HL-60 (cell line): ENCODE measurements around the gene CEP57.

ENCODE experiments used
- DNase-seq, 2 experiments: peaks; one replicate each; pipeline ENCODE4 v3.0.0-alpha.2; 2010 to 2020; ENCODE audit warnings: low read depth in 1 of 2, low spot score in 1 of 2
- H3K27ac ChIP-seq: fragments of 250-450 bp; sonication (Bioruptor Pico); replicated peaks from 2 replicates; pipeline ENCODE4 v1.5.1; 2020; ENCODE audit warnings: mild to moderate bottlenecking, moderate library complexity
- H3K27me3 ChIP-seq: fragments of 250-450 bp; sonication (Bioruptor Pico); 2 replicates; pipeline ENCODE4 v1.5.1; 2021; ENCODE audit warnings: mild to moderate bottlenecking, moderate library complexity; ENCODE audit not compliant: insufficient read depth, poor library complexity, severe bottlenecking
- H3K4me3 ChIP-seq: replicated peaks from 2 replicates; pipeline ENCODE4 v1.5.1; 2011; ENCODE audit warnings: mild to moderate bottlenecking, control low read depth, low read length; ENCODE audit not compliant: insufficient read depth
- CTCF ChIP-seq: IDR thresholded peaks from one replicate; pipeline ENCODE4 v1.5.1; 2011; ENCODE audit warnings: low read length, control low read depth, inconsistent platforms; ENCODE audit not compliant: insufficient read depth
- GABPA ChIP-seq: IDR thresholded peaks from 2 replicates; pipeline ENCODE4 v1.6.1; 2012; ENCODE audit warnings: low read depth
- POLR2AphosphoS5 ChIP-seq: IDR thresholded peaks from 2 replicates; pipeline ENCODE4 v1.6.1; 2012; ENCODE audit warnings: low read depth
- SPI1 ChIP-seq: IDR thresholded peaks from 2 replicates; pipeline ENCODE4 v1.6.1; 2012; ENCODE audit warnings: low read depth, mild to moderate bottlenecking, borderline replicate concordance
- TF ChIP-seq, protein P1 (sequence below): IDR thresholded peaks from 2 replicates; pipeline ENCODE4 v1.6.1; 2012; ENCODE audit warnings: low read depth; ENCODE audit not compliant: insufficient replicate concordance

Gene CEP57

DNA sequence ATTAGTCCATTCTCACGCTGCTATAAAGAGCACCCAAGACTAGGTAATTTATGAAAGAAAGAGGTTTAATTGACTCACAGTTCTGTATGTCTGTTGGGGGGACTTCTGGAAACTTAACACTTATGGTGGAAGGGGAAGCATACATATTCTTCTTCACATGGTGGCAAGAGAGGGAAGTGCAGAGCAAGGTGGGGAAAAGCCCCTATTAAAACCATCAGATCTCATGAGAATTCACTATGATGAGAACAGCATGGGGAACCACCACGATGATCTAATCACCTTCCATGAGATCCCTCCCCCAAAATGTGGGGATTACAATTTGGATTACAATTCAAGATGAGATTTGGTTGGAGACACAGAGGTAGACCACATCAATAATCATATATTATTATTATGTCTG, 25.7 kb downstream of the CEP57 start:
- H3K27ac ChIP-seq: no peak overlapping the region
- TF ChIP-seq GABPA (no peak), SPI1 (no peak), CTCF (no peak), POLR2AphosphoS5 (no peak)
- TF ChIP-seq, protein P1, sequence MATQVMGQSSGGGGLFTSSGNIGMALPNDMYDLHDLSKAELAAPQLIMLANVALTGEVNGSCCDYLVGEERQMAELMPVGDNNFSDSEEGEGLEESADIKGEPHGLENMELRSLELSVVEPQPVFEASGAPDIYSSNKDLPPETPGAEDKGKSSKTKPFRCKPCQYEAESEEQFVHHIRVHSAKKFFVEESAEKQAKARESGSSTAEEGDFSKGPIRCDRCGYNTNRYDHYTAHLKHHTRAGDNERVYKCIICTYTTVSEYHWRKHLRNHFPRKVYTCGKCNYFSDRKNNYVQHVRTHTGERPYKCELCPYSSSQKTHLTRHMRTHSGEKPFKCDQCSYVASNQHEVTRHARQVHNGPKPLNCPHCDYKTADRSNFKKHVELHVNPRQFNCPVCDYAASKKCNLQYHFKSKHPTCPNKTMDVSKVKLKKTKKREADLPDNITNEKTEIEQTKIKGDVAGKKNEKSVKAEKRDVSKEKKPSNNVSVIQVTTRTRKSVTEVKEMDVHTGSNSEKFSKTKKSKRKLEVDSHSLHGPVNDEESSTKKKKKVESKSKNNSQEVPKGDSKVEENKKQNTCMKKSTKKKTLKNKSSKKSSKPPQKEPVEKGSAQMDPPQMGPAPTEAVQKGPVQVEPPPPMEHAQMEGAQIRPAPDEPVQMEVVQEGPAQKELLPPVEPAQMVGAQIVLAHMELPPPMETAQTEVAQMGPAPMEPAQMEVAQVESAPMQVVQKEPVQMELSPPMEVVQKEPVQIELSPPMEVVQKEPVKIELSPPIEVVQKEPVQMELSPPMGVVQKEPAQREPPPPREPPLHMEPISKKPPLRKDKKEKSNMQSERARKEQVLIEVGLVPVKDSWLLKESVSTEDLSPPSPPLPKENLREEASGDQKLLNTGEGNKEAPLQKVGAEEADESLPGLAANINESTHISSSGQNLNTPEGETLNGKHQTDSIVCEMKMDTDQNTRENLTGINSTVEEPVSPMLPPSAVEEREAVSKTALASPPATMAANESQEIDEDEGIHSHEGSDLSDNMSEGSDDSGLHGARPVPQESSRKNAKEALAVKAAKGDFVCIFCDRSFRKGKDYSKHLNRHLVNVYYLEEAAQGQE: no peak
- H3K27me3 ChIP-seq: no peaks in the 10 kb centered on the region
- H3K4me3 ChIP-seq: no peak overlapping the region
- DNase-seq: no peak

- TF ChIP-seq CTCF: no peak
- Histone ChIP-seq H3K4me3 (no peak overlapping the region), H3K27me3 (no peaks in the 10 kb centered on the region), H3K27ac (no peak overlapping the region)
- DNase-seq: no peak
Measured at GRCh38 chr11:95821640-95822039, 31.3 kb downstream of the CEP57 start.

DNA sequence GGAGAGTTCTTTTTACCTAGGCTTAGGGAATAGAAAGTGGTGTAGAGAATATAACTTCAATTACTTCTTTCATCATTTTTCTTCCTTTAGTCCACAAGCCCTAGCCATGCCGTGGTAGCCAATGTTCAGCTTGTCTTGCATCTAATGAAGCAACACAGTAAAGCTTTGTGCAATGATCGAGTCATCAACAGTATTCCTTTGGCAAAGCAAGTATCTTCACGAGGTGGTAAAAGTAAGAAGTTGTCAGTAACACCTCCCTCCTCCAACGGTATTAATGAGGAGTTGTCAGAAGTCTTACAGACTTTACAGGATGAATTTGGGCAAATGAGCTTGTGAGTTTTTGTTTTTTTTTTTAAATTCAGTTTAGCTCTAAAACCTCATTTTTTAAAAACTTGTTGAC, 37.4 kb downstream of the CEP57 start:
- TF ChIP-seq, protein P1: no peak
- no peak for TF ChIP-seq SPI1
- TF ChIP-seq POLR2AphosphoS5: no peak
- no peak for TF ChIP-seq CTCF
- Histone ChIP-seq H3K27ac (peak overlapping the region; percentile 14; the same call in 1 of the 2 replicates), H3K27me3 (no peaks in the 10 kb centered on the region), H3K4me3 (no peak overlapping the region)
- peak in 1 of 2 experiments; percentile 74 for DNase-seq

GRCh38 chr11:95829580-95830259, 39.4 kb downstream of the CEP57 start:
- H3K27ac ChIP-seq: no peak overlapping the region
- DNase-seq: no peak
- no peaks in the 10 kb centered on the region for H3K27me3 ChIP-seq
- TF ChIP-seq CTCF (no peak), GABPA (no peak), SPI1 (no peak), POLR2AphosphoS5 (no peak)
- TF ChIP-seq, protein P1: no peak
- H3K4me3 ChIP-seq: no peak overlapping the region
